Measurements from ENCODE around the gene TMEM176B.

TMEM176B gene

DNA sequence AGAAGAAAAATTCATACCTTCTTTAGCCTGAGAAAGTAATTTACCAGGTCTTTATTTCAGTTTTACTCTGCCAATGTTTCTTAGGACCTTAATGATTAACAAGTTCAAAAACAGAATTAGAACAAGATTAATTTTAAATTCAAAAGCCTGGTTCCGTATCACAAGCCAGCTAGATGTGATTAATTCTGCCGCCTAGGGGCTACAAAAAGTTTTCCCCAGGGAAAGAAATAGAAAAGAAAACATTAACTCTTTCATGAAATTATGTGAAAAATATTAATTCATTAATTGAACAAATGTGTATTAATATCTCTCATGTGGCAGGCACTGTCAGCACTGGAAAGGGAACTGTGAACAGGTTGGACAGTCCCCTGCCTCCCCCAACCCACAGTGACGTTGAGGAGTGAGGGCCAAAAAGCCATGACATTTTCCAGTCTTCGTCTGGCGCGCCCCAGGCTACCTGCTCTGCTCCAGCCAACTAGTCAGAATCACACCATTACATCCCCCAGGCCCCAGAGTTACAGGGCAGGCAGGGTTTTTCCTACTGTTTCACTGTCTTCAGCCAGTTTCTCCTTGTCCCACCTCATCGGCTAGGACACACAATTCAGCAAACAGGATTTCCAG, 20.5 kb upstream of the TMEM176B start:
- no peak for DNase-seq

DNA sequence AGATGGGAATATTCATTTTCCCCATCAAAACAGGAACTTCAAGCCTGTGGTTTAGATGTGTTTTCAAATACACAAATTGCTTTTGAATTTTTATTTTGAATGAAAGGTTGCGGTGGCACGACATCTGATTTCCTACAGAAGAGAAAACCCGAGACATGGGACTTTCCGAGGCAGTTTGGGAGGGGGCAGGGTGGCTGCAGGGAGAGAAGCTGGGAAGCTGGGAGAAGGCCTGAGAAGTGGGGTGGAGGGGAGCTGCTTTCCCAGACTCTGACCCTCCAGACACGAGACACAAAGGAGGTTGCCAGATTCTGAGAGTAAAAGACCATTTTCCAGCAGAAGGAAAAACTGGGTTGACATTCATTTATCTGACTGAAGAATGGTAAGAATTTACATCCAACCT, 20.0 kb upstream of the TMEM176B start:
- no peak for DNase-seq

DNA sequence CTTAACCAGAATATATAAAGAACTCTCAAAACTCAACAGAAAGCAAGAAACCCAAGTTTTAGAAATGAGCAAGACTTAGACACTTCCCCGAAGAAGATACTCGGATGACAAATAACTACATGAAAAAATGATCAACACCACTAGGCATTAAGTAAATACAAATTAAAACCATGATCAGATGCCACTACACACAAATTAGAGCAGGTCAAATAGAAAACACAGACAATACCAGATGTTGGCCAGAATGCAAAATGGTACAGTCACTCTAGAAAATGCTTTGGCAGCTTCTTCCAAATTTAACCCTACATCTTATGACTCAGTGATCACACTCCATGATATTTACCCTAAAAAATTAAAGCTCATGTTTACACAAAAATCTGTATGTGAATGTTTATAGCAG, 18.8 kb upstream of the TMEM176B start:
- no peak for DNase-seq

DNA sequence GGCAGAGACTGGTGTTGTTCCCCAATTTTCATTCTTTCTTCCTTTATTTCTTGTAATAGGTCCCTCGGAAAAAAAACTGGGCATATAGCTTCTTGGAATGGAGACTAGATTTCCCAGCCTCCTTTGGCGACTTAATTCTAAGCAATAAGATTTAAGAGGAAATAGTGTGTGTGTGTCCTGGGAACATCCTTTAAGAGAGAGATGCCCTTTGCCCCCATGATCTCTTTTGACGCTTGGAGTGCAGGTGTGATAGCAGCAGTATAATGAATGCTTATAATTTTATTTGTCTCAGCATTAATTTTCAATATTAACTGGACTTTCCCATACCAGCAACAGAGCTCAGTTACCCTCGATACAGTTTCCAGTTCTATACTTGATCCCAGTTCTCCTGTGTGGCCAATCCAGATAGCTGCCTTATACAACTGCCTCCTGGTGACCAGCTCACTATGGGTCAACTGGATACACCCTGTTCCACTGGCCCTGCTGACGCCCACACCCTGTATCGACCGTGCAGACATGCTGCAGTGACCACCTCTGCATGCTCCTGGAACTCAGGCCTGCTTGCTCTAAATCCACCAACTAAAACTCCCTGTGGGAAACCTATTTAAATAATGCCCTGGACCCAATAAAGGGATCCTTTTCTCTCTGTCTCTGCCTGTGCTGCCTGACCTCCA, 14.3 kb upstream of the TMEM176B start:
- DNase-seq = no peak

DNA sequence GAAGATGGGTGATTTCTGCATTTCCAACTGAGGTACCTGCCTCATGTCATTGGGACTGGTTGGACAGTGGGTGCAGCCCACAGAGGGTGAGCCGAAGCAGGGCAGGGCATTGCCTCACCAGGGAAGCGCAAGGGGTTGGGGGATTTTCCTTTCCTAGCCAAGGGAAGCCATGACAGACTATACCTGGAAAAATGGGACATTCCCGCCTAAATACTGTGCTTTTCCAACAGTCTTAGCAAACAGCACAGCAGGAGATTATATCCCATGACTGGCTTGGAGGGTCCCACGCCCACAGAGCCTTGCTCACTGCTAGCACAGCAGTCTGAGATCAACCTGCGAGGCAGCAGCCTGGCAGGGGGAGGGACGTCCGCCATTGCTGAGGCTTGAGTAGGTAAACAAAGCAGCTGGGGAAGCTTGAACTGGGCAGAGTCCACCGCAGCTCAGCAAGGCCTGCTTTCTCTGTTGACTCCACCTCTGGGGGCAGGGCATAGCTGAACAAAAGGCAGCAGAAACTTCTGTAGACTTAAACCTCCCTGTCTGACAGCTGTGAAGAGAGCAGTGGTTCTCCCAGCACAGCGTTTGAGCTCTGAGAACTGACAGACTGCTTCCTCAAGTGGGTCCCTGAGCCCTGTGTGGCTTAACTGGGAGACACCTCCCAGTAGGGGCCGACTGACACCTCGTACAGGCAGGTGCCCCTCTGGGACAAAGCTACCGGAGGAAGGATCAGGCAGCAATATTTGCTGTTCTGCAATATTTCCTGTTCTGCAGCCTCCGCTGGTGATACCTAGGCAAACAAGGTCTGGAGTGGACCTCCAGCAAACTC, 7.7 kb upstream of the TMEM176B start:
- peak in 1 of 3 experiments; percentile 13 for DNase-seq

DNA sequence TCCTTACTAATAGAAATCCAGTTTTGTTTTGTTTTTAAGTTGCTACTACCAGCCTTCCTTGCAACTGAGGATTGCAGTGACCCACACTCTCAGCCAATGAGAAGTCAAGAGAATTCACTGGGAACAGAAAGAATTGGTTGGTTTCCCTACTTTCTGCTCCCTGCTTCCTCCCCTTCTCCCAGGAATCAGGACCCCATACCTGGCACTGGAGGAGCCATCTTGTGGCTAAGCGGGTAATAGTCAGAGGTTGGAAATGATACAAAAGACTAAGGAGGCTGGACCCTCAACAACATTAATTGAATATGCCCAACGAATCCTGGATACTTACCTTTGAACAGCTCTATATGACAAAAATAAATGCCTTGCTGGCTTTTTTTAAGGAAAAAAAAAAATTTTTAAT, 6.7 kb upstream of the TMEM176B start:
- DNase-seq = no peak

DNA sequence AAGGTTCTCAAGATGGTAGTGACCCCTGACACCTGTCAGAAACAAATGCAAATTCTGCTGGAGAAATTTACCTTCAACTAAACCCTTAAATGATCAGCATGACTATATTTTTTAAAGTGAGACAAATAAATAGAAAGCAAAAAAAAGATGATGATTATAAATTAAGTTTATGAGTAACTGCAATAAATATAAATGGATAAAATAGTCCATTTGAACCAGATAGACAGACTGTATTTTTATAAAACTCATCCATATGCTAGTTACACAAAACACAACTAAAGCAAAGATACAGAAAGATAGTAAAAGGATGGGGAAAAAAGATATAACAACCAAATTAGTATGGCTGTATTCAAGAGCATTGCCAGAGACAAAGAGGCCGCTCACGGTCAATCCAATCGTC, 6.3 kb upstream of the TMEM176B start:
- DNase-seq = no peak

DNA sequence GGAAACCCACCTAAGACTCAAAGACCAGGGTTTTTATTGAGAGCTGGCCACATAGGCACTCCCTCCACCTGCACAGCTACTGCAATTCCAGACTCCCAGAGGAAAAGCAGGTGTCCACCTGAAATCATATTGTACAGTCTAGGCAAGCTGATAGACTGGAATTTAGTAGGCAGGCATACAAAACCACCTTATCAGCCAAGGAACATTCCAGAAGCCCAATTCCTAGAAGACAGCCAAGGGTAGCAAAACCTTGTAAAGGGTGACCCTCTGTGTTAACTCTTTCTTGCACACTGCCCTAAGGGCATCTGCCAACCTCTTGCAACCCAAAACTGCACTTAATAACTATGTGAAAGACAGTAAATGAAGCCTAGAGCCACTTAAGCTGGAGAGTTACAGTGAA, 5.7 kb upstream of the TMEM176B start:
- DNase-seq = no peak

DNA sequence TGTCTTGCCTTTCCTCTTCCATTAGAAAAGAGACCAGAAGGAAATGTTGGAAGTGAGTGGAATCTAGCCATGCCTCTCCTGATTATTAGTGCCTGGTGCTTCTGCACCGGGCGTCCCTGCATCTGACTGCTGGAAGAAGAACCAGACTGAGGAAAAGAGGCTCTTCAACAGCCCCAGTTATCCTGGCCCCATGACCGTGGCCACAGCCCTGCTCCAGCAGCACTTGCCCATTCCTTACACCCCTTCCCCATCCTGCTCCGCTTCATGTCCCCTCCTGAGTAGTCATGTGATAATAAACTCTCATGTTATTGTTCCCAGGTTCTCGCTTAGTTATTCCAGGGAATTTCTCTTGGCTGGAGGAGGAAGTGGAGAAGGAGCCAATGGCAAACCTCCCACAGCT, 4.6 kb upstream of the TMEM176B start:
- no peak for DNase-seq

DNA sequence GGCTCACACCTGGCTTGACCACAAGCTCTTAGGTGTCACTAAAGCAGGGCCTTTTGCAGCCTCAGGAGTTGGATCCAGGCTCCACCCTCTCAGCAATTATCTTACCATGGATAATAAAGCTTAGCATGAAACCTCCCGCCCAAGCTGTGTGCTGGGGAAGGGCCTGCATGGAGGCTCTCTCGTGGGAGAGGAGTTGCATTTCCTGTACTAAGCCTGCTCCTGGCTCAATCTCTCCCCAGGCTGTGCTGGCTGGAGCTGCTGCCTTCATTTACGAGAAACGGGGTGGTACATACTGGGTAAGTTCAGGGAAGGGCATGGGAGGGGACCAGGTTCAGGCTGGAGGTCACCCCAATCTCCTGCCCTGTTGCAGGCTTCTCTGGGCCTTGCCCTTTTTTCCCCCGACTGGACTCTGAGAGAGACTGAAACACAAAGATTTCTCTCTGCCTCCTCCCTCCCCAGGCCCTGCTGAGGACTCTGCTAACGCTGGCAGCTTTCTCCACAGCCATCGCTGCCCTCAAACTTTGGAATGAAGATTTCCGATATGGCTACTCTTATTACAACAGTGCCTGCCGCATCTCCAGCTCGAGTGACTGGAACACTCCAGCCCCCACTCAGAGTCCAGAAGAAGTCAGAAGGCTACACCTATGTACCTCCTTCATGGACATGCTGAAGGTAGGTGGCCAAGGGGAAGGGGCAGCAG, 3.1 kb upstream of the TMEM176B start:
- DNase-seq = peak; percentile 25 to 92 (median 84)

DNA sequence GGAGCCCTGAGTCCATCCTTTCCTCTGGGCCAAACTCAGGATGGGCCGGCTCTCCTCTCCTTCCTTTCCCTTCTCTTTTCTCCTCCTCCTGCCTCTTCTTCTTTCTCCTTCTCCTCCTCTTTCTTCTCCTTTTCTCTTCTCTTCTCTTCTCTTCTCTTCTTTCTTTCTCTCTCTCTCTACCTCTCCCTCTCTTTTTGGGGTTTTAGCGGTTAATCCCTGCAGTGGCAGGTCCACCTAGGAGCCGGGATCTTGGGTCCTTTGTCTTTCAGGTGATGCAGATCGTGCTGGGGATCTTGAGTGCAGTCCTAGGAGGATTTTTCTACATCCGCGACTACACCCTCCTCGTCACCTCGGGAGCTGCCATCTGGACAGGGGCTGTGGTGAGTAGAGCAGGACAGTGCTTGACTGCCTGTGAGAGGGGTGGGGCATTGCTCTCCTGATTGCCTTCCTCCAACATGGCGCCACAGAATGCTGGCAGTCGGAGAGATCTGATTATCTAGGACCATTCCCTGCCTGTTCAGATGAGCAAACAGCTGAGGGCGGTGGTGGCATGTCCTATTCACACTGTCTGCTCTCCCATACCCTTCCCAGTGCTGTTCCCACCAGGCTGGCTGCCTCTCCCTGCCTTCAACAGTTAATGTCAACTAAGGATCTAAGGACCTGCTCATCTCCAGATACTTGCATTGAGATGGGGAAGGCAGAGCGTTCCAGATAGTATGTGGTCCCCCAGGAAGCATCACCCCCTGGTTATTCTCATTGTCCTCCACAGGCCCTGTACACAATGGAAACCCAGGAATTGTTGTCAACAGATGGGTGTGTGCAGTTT, 2.0 kb upstream of the TMEM176B start:
- DNase-seq = no peak

DNA sequence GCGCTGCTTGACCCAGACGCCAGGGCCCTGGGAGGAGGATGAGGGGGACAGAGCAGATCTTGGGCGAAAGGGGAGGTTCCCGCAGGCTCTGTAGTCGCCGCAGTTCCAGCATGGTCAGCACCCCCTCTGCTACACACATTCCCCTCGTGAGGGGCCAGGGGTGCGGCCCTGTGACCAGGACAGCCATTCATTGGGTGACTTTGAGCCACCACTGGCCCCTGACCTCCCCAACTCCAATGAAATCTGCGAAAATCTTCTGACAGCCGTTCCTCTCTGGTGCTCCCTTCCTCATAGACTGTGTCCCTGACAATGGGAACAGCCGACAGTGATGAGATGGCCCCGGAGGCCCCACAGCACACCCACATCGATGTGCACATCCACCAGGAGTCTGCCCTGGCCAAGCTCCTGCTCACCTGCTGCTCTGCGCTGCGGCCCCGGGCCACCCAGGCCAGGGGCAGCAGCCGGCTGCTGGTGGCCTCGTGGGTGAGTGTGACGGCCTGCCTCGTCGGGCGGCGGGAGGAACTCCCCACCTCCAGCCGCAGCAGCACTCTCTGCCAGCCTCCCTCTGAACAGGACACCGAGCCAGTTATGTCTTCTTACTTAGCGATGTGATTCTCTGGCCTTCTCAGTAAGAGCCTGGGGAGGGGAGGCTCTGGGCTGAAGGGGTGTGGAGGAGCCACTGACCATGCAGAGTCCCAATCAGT, 1.2 kb upstream of the TMEM176B start:
- no peak for DNase-seq

DNA sequence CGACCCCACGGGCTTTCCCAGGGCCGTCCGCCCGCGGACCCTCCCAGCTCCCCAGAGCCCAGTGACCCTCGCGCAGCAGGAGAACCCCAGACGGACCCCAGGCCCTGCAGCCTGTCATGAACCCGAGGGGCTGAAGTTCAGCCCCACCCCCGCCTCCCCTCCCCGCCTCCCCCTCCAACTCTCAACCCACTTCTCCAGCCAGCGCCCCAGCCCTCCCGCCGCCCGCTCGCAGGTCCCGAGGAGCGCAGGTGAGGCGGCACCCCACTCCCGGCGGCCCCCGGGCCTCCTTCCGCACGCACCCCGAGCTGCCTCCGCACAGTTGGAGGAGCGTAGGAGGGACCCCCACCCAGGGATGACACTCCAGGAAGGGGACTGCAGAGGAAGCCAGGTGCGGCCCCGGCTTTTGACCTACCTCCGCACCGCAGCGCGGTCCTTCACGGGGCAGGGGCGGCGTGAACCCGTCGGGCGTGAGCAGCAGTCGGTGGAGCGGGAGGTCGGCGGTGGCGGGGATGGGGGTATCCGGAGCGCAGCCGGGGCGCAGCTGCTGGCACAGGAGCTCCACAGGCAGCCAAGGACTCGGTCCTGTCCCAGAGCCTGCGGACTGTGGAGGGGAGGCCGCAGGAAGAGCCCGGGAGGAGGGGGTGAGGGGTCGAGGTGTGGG, 547 bp upstream of the TMEM176B start, which contains the start of gene TMEM176A:
Gene TMEM176A (plus strand): TSS at position 189 of the 661 bp plus-strand sequence. CDS start 782 bp downstream, outside the sequence.
- peak in 1 of 3 experiments; percentile 40 for DNase-seq

DNA sequence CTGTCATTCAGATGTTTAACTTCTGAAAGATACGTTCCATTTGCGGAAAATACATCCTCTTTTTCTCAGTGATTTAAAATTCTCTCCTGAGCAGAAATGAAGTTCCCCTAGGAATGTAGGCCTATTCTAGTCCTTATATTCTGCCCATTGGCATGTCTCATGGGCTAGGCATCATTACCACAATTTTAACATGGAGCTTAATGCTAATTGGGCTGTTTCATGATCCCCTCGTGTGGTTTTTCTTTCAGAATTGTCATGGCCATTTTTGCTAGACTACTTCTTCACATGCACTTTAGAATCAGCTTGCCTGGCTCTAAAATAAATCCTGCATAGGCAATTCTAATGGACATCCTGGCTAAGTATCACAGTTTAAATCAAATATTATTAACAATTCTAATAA, 1.0 kb downstream of the TMEM176B start:
- no peak for DNase-seq

DNA sequence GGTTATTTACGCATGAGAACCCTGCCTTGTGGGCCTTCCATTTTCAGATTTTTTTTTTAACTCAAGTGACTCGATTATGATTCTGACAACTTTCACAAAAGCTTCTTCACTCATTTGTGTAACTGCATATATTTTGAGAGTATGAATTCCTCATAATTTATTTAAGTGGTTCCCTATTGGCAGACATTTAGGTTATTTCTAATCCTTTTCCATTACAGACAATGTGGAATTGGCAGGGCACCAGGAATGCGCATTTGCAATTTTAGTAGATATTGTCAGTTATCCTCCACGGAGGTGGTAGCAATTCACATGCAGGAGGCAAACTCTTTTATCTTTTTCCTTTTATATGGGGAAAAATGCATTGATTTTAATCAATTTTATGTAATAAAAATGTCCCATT, 2.5 kb downstream of the TMEM176B start:
- no peak for DNase-seq

DNA sequence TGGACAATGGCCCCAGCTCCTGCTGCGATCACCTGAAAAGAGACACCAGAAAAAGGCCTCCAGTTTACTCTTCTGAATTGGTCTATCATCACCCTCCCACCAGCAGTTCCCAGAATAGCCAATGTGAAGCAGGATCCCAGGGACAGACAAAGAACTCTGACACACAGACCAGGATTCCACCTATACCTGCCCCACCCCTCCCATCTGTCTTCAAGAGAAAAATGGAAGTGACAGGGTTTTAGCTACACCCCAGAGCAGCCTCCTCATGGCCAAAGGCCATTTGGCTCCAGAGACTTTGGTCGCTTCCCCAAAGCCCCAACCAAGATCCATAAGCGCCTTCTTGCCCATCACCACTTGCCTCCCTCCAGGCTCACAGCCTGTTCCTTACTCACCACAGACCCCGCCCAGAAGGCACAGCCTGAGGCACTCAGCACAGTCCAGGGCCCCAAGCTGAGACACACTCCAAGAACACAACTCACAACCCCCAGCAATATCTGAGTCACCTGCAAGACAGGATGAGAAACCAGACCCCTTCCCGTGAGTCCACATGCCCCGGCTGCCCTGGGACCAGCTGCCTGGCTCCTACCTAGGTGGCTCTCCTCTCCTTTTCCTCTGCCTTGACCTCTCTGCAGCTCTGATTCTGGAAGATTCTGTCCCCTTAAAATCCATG, 6.5 kb downstream of the TMEM176B start:
- DNase-seq = no peak

DNA sequence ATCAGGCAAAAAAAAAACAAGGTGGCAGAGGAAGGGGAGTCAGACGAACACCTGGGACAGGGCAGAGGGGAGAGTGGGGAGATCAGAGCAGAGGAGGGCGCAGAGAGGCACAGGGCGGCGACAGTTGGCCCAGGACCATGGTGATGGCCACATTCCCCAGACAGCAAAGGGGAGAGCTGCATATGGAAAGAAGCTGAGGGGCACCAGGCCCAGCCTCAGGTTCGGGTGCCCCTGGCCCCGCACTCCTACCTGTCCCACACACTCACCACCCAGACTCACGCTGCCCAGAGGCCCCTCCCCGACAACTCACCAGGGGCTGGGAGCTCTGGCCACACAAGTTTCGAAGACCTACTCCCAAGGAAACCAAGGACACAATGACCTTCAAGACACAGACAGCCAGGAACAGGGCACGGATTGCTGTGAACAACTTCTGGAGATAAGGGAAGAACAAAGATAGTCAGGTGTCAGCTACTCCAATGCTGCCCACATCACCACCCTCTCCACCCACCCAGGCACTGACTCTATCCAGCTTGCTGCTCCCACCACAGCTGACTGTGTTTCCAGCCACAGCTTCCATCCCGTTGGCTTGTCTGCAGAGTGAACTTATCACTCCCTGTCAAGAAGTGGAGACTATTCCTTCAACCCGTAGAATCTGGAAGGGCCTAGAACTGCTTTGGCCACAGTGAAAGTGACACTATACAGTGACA, 8.3 kb downstream of the TMEM176B start:
- DNase-seq = no peak

DNA sequence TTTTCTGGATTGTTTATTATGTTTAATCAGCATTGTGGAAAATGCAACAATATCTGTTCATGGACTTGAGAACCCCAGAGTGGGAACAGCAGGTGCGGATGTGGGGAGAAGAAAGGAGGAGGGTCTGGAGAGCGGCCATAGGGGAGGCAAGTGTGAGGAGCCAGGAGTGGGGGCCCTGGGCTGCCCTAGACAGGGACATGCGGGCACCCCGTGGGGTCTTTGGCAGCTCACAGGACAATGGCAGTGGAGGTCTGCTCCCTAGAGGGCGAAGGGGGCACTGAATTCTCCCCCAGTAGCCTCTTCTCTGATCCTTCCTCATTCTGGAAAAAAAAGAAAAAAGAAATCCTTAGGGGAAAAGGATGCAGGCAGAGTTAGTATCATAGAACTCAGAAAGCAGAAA, 8.9 kb downstream of the TMEM176B start:
- no peak for DNase-seq

DNA sequence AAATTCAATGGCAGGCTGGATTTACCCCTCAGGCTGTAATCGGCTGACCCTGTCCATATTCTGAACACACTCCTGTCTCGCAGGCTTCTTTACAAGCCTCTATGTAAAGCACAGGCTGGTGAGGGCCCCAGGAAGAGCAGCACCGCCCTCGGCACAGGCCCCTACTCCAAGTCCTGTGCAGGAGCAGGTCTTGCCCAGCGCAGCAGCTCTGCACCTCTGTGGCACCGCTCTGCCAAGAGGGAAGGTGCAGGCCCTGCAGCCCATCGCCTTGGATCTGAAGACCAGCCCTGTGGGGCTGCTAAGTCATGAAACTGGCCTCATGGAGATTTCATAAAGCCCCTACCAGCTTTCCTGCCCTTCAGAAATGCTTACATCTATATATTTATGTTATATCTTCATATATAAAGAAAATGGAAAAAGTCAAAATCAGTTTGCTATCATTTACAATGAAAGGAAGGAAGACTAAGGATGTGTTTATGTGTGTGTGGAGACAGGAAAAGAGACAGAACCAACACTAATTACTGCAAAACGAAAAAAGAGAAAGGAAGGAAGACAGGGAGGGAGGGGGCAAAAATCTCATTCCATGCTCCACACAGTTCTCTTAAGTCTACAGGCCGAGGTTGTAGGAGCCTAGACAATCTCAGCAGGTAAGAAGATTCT, 9.6 kb downstream of the TMEM176B start:
- no peak for DNase-seq
